Adipocyte (in vitro differentiated cells): ENCODE measurements around the gene AMPH.
A peak's percentile ranks its signal among the peaks of the same experiment; 100 is the strongest.
"Not testable (repeated sequence)": the region's sequence is repeated elsewhere in the genome, so short reads cannot be mapped to it uniquely, and the experiment has no call there.

Experiments used
- DNase-seq: peaks from one replicate; pipeline ENCODE4 v3.0.0-alpha.2; 2015; ENCODE audit warnings: low read depth
- H3K27me3 ChIP-seq: replicated peaks from 2 replicates; pipeline ENCODE4 v1.7.0; 2013; ENCODE audit warnings: mild to moderate bottlenecking, low read length, moderate library complexity; ENCODE audit not compliant: control insufficient read depth, insufficient read depth
- H3K36me3 ChIP-seq: 2 replicates; pipeline ENCODE4 v1.7.0; 2013; ENCODE audit warnings: low read length, mild to moderate bottlenecking, moderate library complexity; ENCODE audit not compliant: control insufficient read depth, insufficient read depth, severe bottlenecking
- H3K4me1 ChIP-seq: 2 replicates; pipeline ENCODE4 v1.7.0; 2013; ENCODE audit warnings: mild to moderate bottlenecking, low read length, moderate library complexity; ENCODE audit not compliant: control insufficient read depth, insufficient read depth
- H3K4me3 ChIP-seq: 2 replicates; pipeline ENCODE4 v1.7.0; 2013; ENCODE audit warnings: mild to moderate bottlenecking, low read length, moderate library complexity
- H3K9ac ChIP-seq: 2 replicates; pipeline ENCODE4 v1.7.0; 2013; ENCODE audit warnings: mild to moderate bottlenecking, low read length, moderate library complexity
- H3K9me3 ChIP-seq: 2 replicates; pipeline ENCODE4 v1.7.0; 2013; ENCODE audit warnings: mild to moderate bottlenecking, low read length, moderate library complexity; ENCODE audit not compliant: control insufficient read depth

Gene AMPH

GRCh38 chr7:38427279-38427955, 203.8 kb downstream of the AMPH start:
- no peaks in the 10 kb centered on the region for H3K9me3 ChIP-seq
- no peak overlapping the region for H3K4me3 ChIP-seq
- H3K4me1 ChIP-seq: peaks cover 8% of the 10 kb centered on the region
- H3K27me3 ChIP-seq: no peaks in the 10 kb centered on the region
- peaks cover 7% of the 10 kb centered on the region for H3K36me3 ChIP-seq
- DNase-seq: no peak
- no peak overlapping the region for H3K9ac ChIP-seq

- DNase-seq: no peak
- H3K9ac ChIP-seq: no peak overlapping the region
- H3K9me3 ChIP-seq: no peaks in the 10 kb centered on the region
- H3K36me3 ChIP-seq: peaks cover 7% of the 10 kb centered on the region
- no peaks in the 10 kb centered on the region for H3K27me3 ChIP-seq
- no peak overlapping the region for H3K4me3 ChIP-seq
- peaks cover 8% of the 10 kb centered on the region for H3K4me1 ChIP-seq
Measured at GRCh38 chr7:38425509-38425908, 205.7 kb downstream of the AMPH start.

GRCh38 chr7:38424750-38425463, 206.3 kb downstream of the AMPH start:
- Histone ChIP-seq H3K27me3 (no peaks in the 10 kb centered on the region), H3K9ac (no peak overlapping the region), H3K4me1 (peaks cover 8% of the 10 kb centered on the region), H3K4me3 (no peak overlapping the region), H3K9me3 (no peaks in the 10 kb centered on the region), H3K36me3 (peaks cover 7% of the 10 kb centered on the region)
- peak; percentile 53 for DNase-seq

GRCh38 chr7:38413784-38414183, 217.4 kb downstream of the AMPH start:
- DNase-seq: no peak

GRCh38 chr7:38411404-38411803, 219.8 kb downstream of the AMPH start:
- no peaks in the 10 kb centered on the region for H3K27me3 ChIP-seq
- peaks cover 5% of the 10 kb centered on the region for H3K36me3 ChIP-seq
- no peaks in the 10 kb centered on the region for H3K4me1 ChIP-seq
- no peak for DNase-seq
- H3K9me3 ChIP-seq: no peaks in the 10 kb centered on the region
- no peak overlapping the region for H3K4me3 ChIP-seq
- H3K9ac ChIP-seq: no peak overlapping the region

More at GRCh38 chr7:38413784-38414183, 217.4 kb downstream of the AMPH start:
- H3K27me3 ChIP-seq: no peaks in the 10 kb centered on the region
- no peak overlapping the region for H3K4me3 ChIP-seq
- H3K9ac ChIP-seq: no peak overlapping the region
- H3K9me3 ChIP-seq: no peaks in the 10 kb centered on the region
- peaks cover 15% of the 10 kb centered on the region for H3K36me3 ChIP-seq
- H3K4me1 ChIP-seq: no peaks in the 10 kb centered on the region

- no peak overlapping the region for H3K4me3 ChIP-seq
- H3K9me3 ChIP-seq: no peaks in the 10 kb centered on the region
- H3K27me3 ChIP-seq: no peaks in the 10 kb centered on the region
- no peaks in the 10 kb centered on the region for H3K4me1 ChIP-seq
- H3K9ac ChIP-seq: no peak overlapping the region
- no peak for DNase-seq
- peaks cover 5% of the 10 kb centered on the region for H3K36me3 ChIP-seq
Measured at GRCh38 chr7:38410056-38410455, 221.1 kb downstream of the AMPH start.

GRCh38 chr7:38409531-38409930, 221.6 kb downstream of the AMPH start:
- Histone ChIP-seq H3K9me3 (peaks cover 5% of the 10 kb centered on the region), H3K4me1 (no peaks in the 10 kb centered on the region), H3K27me3 (no peaks in the 10 kb centered on the region), H3K4me3 (no peak overlapping the region), H3K36me3 (peaks cover 5% of the 10 kb centered on the region), H3K9ac (no peak overlapping the region)
- DNase-seq: no peak

GRCh38 chr7:38398725-38399321, 232.3 kb downstream of the AMPH start:
- H3K36me3 ChIP-seq: no peaks in the 10 kb centered on the region
- no peak overlapping the region for H3K9ac ChIP-seq
- no peaks in the 10 kb centered on the region for H3K27me3 ChIP-seq
- no peaks in the 10 kb centered on the region for H3K9me3 ChIP-seq
- DNase-seq: peak; percentile 81
- H3K4me1 ChIP-seq: no peaks in the 10 kb centered on the region
- H3K4me3 ChIP-seq: no peak overlapping the region

GRCh38 chr7:38396852-38397251, 234.3 kb downstream of the AMPH start:
- Histone ChIP-seq H3K27me3 (no peaks in the 10 kb centered on the region), H3K4me1 (no peaks in the 10 kb centered on the region), H3K36me3 (no peaks in the 10 kb centered on the region), H3K9ac (no peak overlapping the region), H3K9me3 (no peaks in the 10 kb centered on the region), H3K4me3 (no peak overlapping the region)
- no peak for DNase-seq

GRCh38 chr7:38395921-38396552, 235.1 kb downstream of the AMPH start:
- H3K36me3 ChIP-seq, H3K4me3 ChIP-seq, H3K9me3 ChIP-seq, H3K4me1 ChIP-seq, H3K9ac ChIP-seq, DNase-seq, H3K27me3 ChIP-seq: not testable (repeated sequence)

- no peak overlapping the region for H3K4me3 ChIP-seq
- H3K27me3 ChIP-seq: no peaks in the 10 kb centered on the region
- H3K9me3 ChIP-seq: no peaks in the 10 kb centered on the region
- H3K36me3 ChIP-seq: peaks cover 2% of the 10 kb centered on the region
- no peak overlapping the region for H3K9ac ChIP-seq
- no peaks in the 10 kb centered on the region for H3K4me1 ChIP-seq
- no peak for DNase-seq
Measured at GRCh38 chr7:38394660-38395059, 236.5 kb downstream of the AMPH start.
